Endodermal cell (in vitro differentiated cells): ENCODE measurements around the gene HIP1R. TPM values are rescaled to one million over a fixed set of nuclear protein-coding genes. Genes with fewer than 3 reads are reported as not detected.
A peak's percentile ranks its signal among the peaks of the same experiment; 100 is the strongest.

Experiments used
- DNase-seq: peaks from one replicate; pipeline ENCODE4 v3.0.0-alpha.2; 2017
- H3K27ac ChIP-seq: 2 replicates; pipeline ENCODE4 v1.5.1; 2013; ENCODE audit warnings: mild to moderate bottlenecking, low read depth, low read length, moderate library complexity
- H3K27me3 ChIP-seq: 2 replicates; pipeline ENCODE4 v1.6.1; 2013; ENCODE audit warnings: mild to moderate bottlenecking, low read length, moderate library complexity; ENCODE audit not compliant: insufficient read depth, control insufficient read depth, poor library complexity, severe bottlenecking
- H3K36me3 ChIP-seq: 2 replicates; pipeline ENCODE4 v1.7.0; 2013; ENCODE audit warnings: mild to moderate bottlenecking, low read length, moderate library complexity; ENCODE audit not compliant: control insufficient read depth, insufficient read depth
- H3K4me1 ChIP-seq: one replicate; pipeline ENCODE4 v1.7.0; 2013; ENCODE audit warnings: low read length; ENCODE audit not compliant: control insufficient read depth, insufficient read depth
- H3K4me3 ChIP-seq: 2 replicates; pipeline ENCODE4 v1.5.1; 2013; ENCODE audit warnings: mild to moderate bottlenecking, low read length, moderate library complexity
- H3K9ac ChIP-seq: 2 replicates; pipeline ENCODE4 v1.6.1; 2013; ENCODE audit warnings: mild to moderate bottlenecking, low read length, moderate library complexity; ENCODE audit not compliant: poor library complexity, severe bottlenecking; ENCODE audit errors: extremely low read depth
- H3K9me3 ChIP-seq: 2 replicates; pipeline ENCODE4 v1.6.1; 2013; ENCODE audit warnings: mild to moderate bottlenecking, low read length, moderate library complexity; ENCODE audit not compliant: control insufficient read depth
- H3K27ac Mint-ChIP-seq: 2 replicates; pipeline ENCODE4 v1.8.0; 2020; ENCODE audit warnings: mixed read lengths
- H3K27me3 Mint-ChIP-seq: 2 replicates; pipeline ENCODE4 v1.8.0; 2021; ENCODE audit warnings: mild to moderate bottlenecking, mixed read lengths; ENCODE audit not compliant: insufficient read depth
- H3K36me3 Mint-ChIP-seq: 2 replicates; pipeline ENCODE4 v1.8.0; 2020; ENCODE audit warnings: low read depth, mixed read lengths
- H3K4me1 Mint-ChIP-seq: 2 replicates; pipeline ENCODE4 v1.8.0; 2020; ENCODE audit warnings: mixed read lengths
- H3K4me3 Mint-ChIP-seq: 2 replicates; pipeline ENCODE4 v1.8.0; 2020; ENCODE audit warnings: mild to moderate bottlenecking, moderate library complexity, mixed read lengths
- H3K9me3 Mint-ChIP-seq: 2 replicates; pipeline ENCODE4 v1.8.0; 2020; ENCODE audit warnings: mild to moderate bottlenecking, mixed read lengths
- WGBS, 2 experiments: methylation state at CpG; one replicate each; pipeline versions ENCODE4 v1.1.5 to v1.1.7; 2013; ENCODE audit warnings: missing lambda C conversion rate in 2 of 2, mixed read lengths in 1 of 2; ENCODE audit not compliant: insufficient coverage in 1 of 2, insufficient read length in 1 of 2; 5-methylcytosine and 5-hydroxymethylcytosine counted together
- total RNA-seq, 2 donors: library from RNA; stranded (reverse); fragmentation: NEBNext Ultra II Directional in 1 of 2; extraction: Animal tissue kit (Norgen Biotek cat#: 25700) in 1 of 2; gene quantifications; 2 replicates in 1 of 2; 3 replicates in 1 of 2; pipeline ENCODE4 v1.2.1, GENCODE V29; 2021
- TF ChIP-seq, protein P1 (sequence below): fragments of 200-600 bp; sonication (generic); conservative IDR thresholded peaks from 2 replicates; pipeline ENCODE4 v1.5.0; 2021; ENCODE audit warnings: antibody characterized with exemption, mild to moderate bottlenecking

The HIP1R gene
- total RNA-seq, 2 donors from 2014 or later = 24.5 to 24.9 TPM

DNA sequence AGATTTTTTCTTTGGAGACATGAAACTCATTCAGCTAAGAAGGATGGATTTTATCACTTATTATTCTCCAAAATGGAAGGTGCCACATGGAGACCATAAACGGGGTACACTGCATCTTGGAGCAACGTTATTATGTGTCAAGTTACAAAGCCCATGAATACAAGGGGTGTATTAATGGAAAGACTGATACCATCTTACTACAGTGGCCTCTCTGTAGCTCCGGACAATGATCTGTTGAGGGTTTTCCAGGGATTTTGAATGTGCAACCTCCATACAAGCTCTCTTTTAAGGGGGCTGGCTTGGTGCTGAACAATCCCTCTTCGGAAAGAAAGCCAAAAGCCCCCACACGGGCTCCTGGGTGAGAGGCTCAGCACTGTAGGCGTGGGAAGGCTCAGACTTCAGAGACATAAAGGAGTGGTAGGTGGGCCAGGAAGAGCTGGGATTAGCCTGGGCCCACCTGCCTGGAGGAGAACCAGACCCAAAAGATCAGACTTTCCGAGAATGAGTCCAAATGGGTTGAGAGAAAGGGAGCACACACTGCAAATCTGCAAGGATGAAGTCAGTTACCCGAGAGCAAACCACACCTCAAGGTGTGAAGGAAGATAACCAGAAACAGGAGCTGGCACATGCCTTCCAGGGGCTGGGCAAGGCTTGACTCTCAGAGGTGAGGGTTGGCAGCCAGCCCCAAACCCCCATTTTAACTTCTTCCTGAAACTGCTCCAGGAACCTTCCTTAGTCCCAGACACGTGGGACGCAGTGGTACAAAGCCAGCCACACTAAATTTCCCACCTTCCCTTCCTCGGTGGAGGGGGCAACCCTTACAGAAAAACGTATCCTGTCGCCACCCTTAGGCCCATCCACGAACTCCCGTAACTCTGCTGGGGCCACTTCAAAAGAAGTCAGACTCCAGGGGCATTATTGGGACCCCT, 59.2 kb downstream of the HIP1R start:
- H3K4me3 Mint-ChIP-seq = peak overlapping the region; percentile 87
- H3K9ac ChIP-seq = peak overlapping the region; percentile 94
- TF ChIP-seq, protein P1, sequence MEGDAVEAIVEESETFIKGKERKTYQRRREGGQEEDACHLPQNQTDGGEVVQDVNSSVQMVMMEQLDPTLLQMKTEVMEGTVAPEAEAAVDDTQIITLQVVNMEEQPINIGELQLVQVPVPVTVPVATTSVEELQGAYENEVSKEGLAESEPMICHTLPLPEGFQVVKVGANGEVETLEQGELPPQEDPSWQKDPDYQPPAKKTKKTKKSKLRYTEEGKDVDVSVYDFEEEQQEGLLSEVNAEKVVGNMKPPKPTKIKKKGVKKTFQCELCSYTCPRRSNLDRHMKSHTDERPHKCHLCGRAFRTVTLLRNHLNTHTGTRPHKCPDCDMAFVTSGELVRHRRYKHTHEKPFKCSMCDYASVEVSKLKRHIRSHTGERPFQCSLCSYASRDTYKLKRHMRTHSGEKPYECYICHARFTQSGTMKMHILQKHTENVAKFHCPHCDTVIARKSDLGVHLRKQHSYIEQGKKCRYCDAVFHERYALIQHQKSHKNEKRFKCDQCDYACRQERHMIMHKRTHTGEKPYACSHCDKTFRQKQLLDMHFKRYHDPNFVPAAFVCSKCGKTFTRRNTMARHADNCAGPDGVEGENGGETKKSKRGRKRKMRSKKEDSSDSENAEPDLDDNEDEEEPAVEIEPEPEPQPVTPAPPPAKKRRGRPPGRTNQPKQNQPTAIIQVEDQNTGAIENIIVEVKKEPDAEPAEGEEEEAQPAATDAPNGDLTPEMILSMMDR = no peak
- H3K9me3 Mint-ChIP-seq = peaks cover 7% of the 10 kb centered on the region
- H3K36me3 ChIP-seq = no peaks in the 10 kb centered on the region
- peaks cover 8% of the 10 kb centered on the region for H3K4me1 ChIP-seq
- no peaks in the 10 kb centered on the region for H3K9me3 ChIP-seq
- H3K36me3 Mint-ChIP-seq = no peaks in the 10 kb centered on the region
- peaks cover 44% of the 10 kb centered on the region for H3K27me3 Mint-ChIP-seq
- no peak for DNase-seq
- 76 to 87% methylated on average over 13 to 15 of the region's 15 CpGs for WGBS, 2 experiments
- H3K27ac ChIP-seq = no peak overlapping the region
- H3K27ac Mint-ChIP-seq = peak overlapping the region; percentile 92
- H3K4me3 ChIP-seq = peak overlapping the region; percentile 89
- peaks cover 36% of the 10 kb centered on the region for H3K4me1 Mint-ChIP-seq
- peaks cover 5% of the 10 kb centered on the region for H3K27me3 ChIP-seq

DNA sequence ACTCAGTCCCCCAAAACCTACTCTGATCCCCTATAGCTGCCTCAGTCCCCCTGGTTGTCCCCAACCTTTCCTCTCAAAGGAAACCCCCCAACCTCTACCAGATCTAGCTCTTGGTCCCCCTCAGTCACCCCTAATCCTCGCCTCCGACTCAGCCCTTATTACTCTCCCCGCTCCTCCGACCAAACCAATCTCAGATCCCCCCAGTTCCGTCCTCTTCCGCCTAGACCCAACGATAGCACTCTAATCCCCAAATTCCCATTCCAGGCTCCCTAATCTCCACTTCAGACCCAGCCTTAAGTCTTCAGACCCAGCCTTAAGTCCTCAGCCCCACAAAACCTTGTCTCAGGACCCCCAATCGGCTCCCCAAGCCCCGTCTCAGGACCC, 60.1 kb downstream of the HIP1R start:
- H3K9ac ChIP-seq = peak overlapping the region; percentile 94
- H3K27ac Mint-ChIP-seq = peak overlapping the region; percentile 92
- no peak overlapping the region for H3K27ac ChIP-seq
- peaks cover 44% of the 10 kb centered on the region for H3K27me3 Mint-ChIP-seq
- H3K36me3 Mint-ChIP-seq = no peaks in the 10 kb centered on the region
- H3K4me3 Mint-ChIP-seq = peak overlapping the region; percentile 87
- H3K9me3 ChIP-seq = no peaks in the 10 kb centered on the region
- peaks cover 7% of the 10 kb centered on the region for H3K9me3 Mint-ChIP-seq
- WGBS, 2 experiments = 23 to 75% methylated on average over 6 to 9 of the region's 9 CpGs
- peak overlapping the region; percentile 89 for H3K4me3 ChIP-seq
- H3K27me3 ChIP-seq = peaks cover 5% of the 10 kb centered on the region
- peaks cover 36% of the 10 kb centered on the region for H3K4me1 Mint-ChIP-seq
- H3K4me1 ChIP-seq = peaks cover 8% of the 10 kb centered on the region
- TF ChIP-seq, protein P1 = no peak
- no peak for DNase-seq
- H3K36me3 ChIP-seq = no peaks in the 10 kb centered on the region

DNA sequence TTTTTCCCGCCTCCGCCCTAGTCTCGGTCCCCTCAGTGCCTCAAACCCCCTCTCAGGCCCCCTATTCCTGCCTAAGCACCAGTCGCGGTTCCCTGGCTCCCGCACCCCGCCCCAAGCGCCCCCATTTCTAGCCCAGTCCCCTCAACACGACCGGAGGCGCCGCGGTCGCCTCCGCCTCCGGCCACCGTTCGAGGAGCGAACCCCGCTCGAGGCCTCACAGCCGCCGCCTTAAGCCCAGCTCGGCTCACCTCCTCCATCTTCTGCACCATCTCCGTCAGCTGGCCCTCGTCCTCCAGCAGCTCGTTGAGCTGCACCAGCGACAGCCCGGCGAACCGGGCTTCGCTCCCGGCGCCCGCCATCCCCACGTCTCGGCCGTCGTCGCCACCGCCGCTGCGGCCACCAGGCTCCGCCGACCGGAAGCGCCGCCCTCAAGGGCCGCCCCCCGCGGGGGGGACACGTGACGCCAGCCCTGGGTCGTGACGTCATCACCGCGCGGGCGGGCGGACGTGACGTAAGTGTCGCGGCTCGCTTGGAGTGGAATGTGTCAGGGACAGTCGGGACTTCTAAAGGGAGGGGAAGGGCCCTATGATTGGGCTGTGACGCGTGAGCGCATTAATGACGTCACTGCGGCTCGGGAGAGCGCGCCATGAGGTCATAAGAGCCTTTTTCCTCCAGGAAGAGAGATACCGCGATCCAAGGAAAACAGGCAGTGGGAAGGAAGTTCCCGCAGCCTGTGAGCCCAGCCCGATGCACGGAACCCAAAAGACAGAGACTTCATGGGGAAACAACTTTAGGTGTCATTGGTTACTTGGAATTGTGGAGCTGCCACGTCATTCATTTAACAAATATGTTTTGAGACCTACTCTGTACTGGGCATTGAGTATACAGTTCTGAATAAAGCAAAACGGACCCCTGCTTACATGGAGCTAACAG, 60.7 kb downstream of the HIP1R start, which contains the start of gene VPS37B:
VPS37B (minus strand) TSS at position 421 of the 933 bp plus-strand sequence; CDS start at position 359, 62 bp downstream.
- Histone ChIP-seq H3K9ac (peak within 1 kb of the TSS; percentile 94), H3K27me3 (peaks cover 5% of the 10 kb centered on the region), H3K27ac (peak within 1 kb of the TSS; percentile 19), H3K9me3 (no peaks in the 10 kb centered on the region), H3K36me3 (no peaks in the 10 kb centered on the region), H3K4me1 (peaks cover 8% of the 10 kb centered on the region), H3K4me3 (peak within 1 kb of the TSS; percentile 89)
- TF ChIP-seq, protein P1 = no peak
- H3K36me3 Mint-ChIP-seq = no peaks in the 10 kb centered on the region
- peak; percentile 93 for DNase-seq
- H3K4me3 Mint-ChIP-seq = peak within 1 kb of the TSS; percentile 87
- peaks cover 44% of the 10 kb centered on the region for H3K27me3 Mint-ChIP-seq
- H3K27ac Mint-ChIP-seq = peak within 1 kb of the TSS; percentile 92
- 16 to 75% methylated on average over 16 to 81 of the region's 81 CpGs for WGBS, 2 experiments
- peaks cover 7% of the 10 kb centered on the region for H3K9me3 Mint-ChIP-seq
- H3K4me1 Mint-ChIP-seq = peaks cover 31% of the 10 kb centered on the region
